Neural cell (in vitro differentiated cells): Measurements from ENCODE around the gene SLC25A26.

ENCODE experiments used
- EP300 ChIP-seq: fragments of 450-650 bp; conservative IDR thresholded peaks from 2 replicates; pipeline ENCODE4 v1.6.1; 2014; ENCODE audit warnings: antibody characterized with exemption, mild to moderate bottlenecking, moderate library complexity; ENCODE audit not compliant: poor library complexity, severe bottlenecking
- EZH2 ChIP-seq: fragments of 200-600, 300-800 bp; shearing (Covaris generic), sonication (generic); IDR thresholded peaks from 2 replicates; pipeline ENCODE4 v1.6.1; 2014; ENCODE audit warnings: antibody characterized with exemption, low read length, borderline replicate concordance, mild to moderate bottlenecking; ENCODE audit not compliant: insufficient read depth, poor library complexity, severe bottlenecking
- MXI1 ChIP-seq: fragments of 450-650 bp; conservative IDR thresholded peaks from 2 replicates; pipeline ENCODE4 v1.6.1; 2014; ENCODE audit warnings: antibody characterized with exemption, mild to moderate bottlenecking; ENCODE audit not compliant: poor library complexity, severe bottlenecking
- POLR2AphosphoS5 ChIP-seq: IDR thresholded peaks from 2 replicates; pipeline ENCODE4 v1.6.1; 2012
- RAD21 ChIP-seq: fragments of 450-650 bp; conservative IDR thresholded peaks from 2 replicates; pipeline ENCODE4 v1.6.1; 2014; ENCODE audit warnings: antibody characterized with exemption, mild to moderate bottlenecking, moderate library complexity
- SMC3 ChIP-seq: fragments of 450-650 bp; conservative IDR thresholded peaks from 2 replicates; pipeline ENCODE4 v1.6.1; 2014; ENCODE audit warnings: antibody characterized with exemption, mild to moderate bottlenecking, moderate library complexity; ENCODE audit not compliant: poor library complexity
- TAF1 ChIP-seq: IDR thresholded peaks from 2 replicates; pipeline ENCODE4 v1.6.1; 2012; ENCODE audit warnings: low read depth
- TF ChIP-seq, protein P1 (sequence below): fragments of 450-650 bp; IDR thresholded peaks from 2 replicates; pipeline ENCODE4 v1.5.1; 2014; ENCODE audit warnings: antibody characterized with exemption, mild to moderate bottlenecking, moderate library complexity; ENCODE audit not compliant: poor library complexity, severe bottlenecking
- TF ChIP-seq, protein P2 (sequence below): IDR thresholded peaks from 2 replicates; pipeline ENCODE4 v1.6.1; 2012; ENCODE audit warnings: borderline replicate concordance

DNA sequence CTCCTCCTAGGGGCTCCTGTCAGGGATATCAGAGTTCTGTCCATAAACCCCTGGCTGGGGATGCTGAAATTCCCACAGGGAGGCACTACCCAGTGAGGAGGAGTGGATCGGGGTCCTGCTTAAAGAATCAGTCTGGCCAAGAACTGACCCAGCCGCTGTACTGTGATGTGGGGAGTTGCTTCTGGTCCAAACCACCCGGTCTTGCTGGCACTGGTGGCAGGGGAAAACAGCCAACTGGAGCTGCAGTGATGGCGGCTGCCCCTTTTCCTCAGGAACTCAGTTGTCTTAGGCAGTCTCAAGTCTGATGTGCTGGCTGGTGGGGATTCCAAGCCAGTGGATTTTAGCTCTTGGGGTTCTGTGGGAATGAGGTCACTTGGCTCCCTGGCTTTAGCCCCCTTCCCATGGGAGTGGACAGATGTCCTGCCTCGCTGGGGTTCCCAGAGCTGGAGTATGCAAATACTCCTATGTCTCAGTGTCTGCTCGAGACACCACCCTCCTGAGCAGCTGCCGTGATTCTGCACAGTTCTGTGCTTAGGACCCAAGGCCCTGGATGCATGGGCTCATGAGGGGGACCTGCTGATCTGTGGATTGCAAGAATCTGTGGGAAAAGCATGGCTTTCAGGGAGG lies 97.1 kb downstream of the SLC25A26 start:
- TF ChIP-seq, protein P1, sequence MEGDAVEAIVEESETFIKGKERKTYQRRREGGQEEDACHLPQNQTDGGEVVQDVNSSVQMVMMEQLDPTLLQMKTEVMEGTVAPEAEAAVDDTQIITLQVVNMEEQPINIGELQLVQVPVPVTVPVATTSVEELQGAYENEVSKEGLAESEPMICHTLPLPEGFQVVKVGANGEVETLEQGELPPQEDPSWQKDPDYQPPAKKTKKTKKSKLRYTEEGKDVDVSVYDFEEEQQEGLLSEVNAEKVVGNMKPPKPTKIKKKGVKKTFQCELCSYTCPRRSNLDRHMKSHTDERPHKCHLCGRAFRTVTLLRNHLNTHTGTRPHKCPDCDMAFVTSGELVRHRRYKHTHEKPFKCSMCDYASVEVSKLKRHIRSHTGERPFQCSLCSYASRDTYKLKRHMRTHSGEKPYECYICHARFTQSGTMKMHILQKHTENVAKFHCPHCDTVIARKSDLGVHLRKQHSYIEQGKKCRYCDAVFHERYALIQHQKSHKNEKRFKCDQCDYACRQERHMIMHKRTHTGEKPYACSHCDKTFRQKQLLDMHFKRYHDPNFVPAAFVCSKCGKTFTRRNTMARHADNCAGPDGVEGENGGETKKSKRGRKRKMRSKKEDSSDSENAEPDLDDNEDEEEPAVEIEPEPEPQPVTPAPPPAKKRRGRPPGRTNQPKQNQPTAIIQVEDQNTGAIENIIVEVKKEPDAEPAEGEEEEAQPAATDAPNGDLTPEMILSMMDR = no peak
- TF ChIP-seq POLR2AphosphoS5 (no peak), SMC3 (no peak), MXI1 (no peak), EZH2 (no peak), EP300 (no peak), TAF1 (no peak), RAD21 (no peak)
- TF ChIP-seq, protein P2, sequence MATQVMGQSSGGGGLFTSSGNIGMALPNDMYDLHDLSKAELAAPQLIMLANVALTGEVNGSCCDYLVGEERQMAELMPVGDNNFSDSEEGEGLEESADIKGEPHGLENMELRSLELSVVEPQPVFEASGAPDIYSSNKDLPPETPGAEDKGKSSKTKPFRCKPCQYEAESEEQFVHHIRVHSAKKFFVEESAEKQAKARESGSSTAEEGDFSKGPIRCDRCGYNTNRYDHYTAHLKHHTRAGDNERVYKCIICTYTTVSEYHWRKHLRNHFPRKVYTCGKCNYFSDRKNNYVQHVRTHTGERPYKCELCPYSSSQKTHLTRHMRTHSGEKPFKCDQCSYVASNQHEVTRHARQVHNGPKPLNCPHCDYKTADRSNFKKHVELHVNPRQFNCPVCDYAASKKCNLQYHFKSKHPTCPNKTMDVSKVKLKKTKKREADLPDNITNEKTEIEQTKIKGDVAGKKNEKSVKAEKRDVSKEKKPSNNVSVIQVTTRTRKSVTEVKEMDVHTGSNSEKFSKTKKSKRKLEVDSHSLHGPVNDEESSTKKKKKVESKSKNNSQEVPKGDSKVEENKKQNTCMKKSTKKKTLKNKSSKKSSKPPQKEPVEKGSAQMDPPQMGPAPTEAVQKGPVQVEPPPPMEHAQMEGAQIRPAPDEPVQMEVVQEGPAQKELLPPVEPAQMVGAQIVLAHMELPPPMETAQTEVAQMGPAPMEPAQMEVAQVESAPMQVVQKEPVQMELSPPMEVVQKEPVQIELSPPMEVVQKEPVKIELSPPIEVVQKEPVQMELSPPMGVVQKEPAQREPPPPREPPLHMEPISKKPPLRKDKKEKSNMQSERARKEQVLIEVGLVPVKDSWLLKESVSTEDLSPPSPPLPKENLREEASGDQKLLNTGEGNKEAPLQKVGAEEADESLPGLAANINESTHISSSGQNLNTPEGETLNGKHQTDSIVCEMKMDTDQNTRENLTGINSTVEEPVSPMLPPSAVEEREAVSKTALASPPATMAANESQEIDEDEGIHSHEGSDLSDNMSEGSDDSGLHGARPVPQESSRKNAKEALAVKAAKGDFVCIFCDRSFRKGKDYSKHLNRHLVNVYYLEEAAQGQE = no peak
